Liver (tissue), 3 donors: Measurements from ENCODE around the gene RARG.

ENCODE experiments used
- EGR1 ChIP-seq, 2 donors: IDR thresholded peaks; 2 replicates each; pipeline ENCODE4 v1.6.1; 2016 to 2018; ENCODE audit warnings: antibody characterized with exemption in 2 of 2, low read depth in 2 of 2
- GABPA ChIP-seq, 2 donors: IDR thresholded peaks in 1 of 2; conservative IDR thresholded peaks in 1 of 2; 2 replicates each; pipeline ENCODE4 v1.6.1; 2016; ENCODE audit warnings: antibody characterized with exemption in 2 of 2, mild to moderate bottlenecking in 1 of 2, moderate library complexity in 1 of 2
- NR2F2 ChIP-seq: IDR thresholded peaks from 2 replicates; pipeline ENCODE4 v1.6.1; 2016; ENCODE audit warnings: antibody characterized with exemption
- RAD21 ChIP-seq, 2 donors: IDR thresholded peaks; 2 replicates each; pipeline ENCODE4 v1.6.1; 2016; ENCODE audit warnings: antibody characterized with exemption in 2 of 2, mild to moderate bottlenecking in 2 of 2
- SP1 ChIP-seq: IDR thresholded peaks from 2 replicates; pipeline ENCODE4 v1.6.1; 2018; ENCODE audit warnings: antibody characterized with exemption, mild to moderate bottlenecking
- TAF1 ChIP-seq: conservative IDR thresholded peaks from 2 replicates; pipeline ENCODE4 v1.6.1; 2016; ENCODE audit warnings: antibody characterized with exemption, mild to moderate bottlenecking
- YY1 ChIP-seq: IDR thresholded peaks from 2 replicates; pipeline ENCODE4 v1.6.1; 2016; ENCODE audit warnings: antibody characterized with exemption, mild to moderate bottlenecking
- TF ChIP-seq, protein P1 (sequence below): fragments of 150-350 bp; IDR thresholded peaks from 2 replicates; pipeline ENCODE4 v1.5.1; 2017; ENCODE audit warnings: improper control_type of control experiment, low read depth, low read length; ENCODE audit not compliant: missing input control
- TF ChIP-seq, protein P2 (sequence below): IDR thresholded peaks from 2 replicates; pipeline ENCODE4 v1.6.1; 2016; ENCODE audit warnings: antibody characterized with exemption
- TF ChIP-seq, protein P3 (sequence below): IDR thresholded peaks from 2 replicates; pipeline ENCODE4 v1.6.1; 2016; ENCODE audit warnings: antibody characterized with exemption, mild to moderate bottlenecking
- TF ChIP-seq, protein P4 (sequence below): IDR thresholded peaks from 2 replicates; pipeline ENCODE4 v1.6.1; 2016; ENCODE audit warnings: antibody characterized with exemption
- donor health status: healthy.
- donor health status: healthy.

DNA sequence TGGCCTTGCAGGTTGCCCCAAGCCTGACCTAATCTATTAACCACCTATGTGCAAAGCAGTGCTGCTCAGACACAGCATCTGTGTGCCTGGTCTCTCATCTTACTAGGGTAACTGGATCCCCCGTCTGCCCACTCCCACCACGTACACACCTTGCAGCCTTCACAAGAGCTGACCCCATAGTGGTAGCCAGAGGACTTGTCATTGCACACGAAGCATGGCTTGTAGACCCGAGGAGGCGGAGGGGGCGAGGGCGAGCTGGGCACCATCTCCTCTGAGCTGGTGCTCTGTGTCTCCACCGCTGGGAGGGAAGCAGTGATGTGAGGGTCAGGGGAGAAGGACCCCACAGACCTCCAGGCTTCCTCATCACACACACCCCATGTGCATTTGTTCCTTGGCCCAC, 16.5 kb downstream of the RARG start:
- TF ChIP-seq, protein P1, sequence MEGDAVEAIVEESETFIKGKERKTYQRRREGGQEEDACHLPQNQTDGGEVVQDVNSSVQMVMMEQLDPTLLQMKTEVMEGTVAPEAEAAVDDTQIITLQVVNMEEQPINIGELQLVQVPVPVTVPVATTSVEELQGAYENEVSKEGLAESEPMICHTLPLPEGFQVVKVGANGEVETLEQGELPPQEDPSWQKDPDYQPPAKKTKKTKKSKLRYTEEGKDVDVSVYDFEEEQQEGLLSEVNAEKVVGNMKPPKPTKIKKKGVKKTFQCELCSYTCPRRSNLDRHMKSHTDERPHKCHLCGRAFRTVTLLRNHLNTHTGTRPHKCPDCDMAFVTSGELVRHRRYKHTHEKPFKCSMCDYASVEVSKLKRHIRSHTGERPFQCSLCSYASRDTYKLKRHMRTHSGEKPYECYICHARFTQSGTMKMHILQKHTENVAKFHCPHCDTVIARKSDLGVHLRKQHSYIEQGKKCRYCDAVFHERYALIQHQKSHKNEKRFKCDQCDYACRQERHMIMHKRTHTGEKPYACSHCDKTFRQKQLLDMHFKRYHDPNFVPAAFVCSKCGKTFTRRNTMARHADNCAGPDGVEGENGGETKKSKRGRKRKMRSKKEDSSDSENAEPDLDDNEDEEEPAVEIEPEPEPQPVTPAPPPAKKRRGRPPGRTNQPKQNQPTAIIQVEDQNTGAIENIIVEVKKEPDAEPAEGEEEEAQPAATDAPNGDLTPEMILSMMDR, result no peak
- TF ChIP-seq GABPA (IDR thresholded peaks at IDR 0.05 in 1 of 2, conservative IDR thresholded peaks at IDR 0.05 in 1 of 2), result no peak
- TF ChIP-seq, protein P2, sequence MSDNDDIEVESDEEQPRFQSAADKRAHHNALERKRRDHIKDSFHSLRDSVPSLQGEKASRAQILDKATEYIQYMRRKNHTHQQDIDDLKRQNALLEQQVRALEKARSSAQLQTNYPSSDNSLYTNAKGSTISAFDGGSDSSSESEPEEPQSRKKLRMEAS, result no peak
- no peak for TF ChIP-seq YY1
- no peak for TF ChIP-seq SP1
- TF ChIP-seq RAD21 (IDR thresholded peaks at IDR 0.05), result no peak
- TF ChIP-seq, protein P3, sequence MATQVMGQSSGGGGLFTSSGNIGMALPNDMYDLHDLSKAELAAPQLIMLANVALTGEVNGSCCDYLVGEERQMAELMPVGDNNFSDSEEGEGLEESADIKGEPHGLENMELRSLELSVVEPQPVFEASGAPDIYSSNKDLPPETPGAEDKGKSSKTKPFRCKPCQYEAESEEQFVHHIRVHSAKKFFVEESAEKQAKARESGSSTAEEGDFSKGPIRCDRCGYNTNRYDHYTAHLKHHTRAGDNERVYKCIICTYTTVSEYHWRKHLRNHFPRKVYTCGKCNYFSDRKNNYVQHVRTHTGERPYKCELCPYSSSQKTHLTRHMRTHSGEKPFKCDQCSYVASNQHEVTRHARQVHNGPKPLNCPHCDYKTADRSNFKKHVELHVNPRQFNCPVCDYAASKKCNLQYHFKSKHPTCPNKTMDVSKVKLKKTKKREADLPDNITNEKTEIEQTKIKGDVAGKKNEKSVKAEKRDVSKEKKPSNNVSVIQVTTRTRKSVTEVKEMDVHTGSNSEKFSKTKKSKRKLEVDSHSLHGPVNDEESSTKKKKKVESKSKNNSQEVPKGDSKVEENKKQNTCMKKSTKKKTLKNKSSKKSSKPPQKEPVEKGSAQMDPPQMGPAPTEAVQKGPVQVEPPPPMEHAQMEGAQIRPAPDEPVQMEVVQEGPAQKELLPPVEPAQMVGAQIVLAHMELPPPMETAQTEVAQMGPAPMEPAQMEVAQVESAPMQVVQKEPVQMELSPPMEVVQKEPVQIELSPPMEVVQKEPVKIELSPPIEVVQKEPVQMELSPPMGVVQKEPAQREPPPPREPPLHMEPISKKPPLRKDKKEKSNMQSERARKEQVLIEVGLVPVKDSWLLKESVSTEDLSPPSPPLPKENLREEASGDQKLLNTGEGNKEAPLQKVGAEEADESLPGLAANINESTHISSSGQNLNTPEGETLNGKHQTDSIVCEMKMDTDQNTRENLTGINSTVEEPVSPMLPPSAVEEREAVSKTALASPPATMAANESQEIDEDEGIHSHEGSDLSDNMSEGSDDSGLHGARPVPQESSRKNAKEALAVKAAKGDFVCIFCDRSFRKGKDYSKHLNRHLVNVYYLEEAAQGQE, result no peak
- TF ChIP-seq TAF1, result no peak
- no peak for TF ChIP-seq NR2F2
- TF ChIP-seq, protein P4, sequence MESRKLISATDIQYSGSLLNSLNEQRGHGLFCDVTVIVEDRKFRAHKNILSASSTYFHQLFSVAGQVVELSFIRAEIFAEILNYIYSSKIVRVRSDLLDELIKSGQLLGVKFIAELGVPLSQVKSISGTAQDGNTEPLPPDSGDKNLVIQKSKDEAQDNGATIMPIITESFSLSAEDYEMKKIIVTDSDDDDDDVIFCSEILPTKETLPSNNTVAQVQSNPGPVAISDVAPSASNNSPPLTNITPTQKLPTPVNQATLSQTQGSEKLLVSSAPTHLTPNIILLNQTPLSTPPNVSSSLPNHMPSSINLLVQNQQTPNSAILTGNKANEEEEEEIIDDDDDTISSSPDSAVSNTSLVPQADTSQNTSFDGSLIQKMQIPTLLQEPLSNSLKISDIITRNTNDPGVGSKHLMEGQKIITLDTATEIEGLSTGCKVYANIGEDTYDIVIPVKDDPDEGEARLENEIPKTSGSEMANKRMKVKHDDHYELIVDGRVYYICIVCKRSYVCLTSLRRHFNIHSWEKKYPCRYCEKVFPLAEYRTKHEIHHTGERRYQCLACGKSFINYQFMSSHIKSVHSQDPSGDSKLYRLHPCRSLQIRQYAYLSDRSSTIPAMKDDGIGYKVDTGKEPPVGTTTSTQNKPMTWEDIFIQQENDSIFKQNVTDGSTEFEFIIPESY, result no peak
- no peak for TF ChIP-seq EGR1 (IDR thresholded peaks at IDR 0.05; ENCODE audit: low read depth in 2 of 2)
